Suppressor macrophage treated with lipopolysaccharide for 4 hours (primary cell): ENCODE results near the gene UMAD1.

Source experiments
- DNase-seq: peaks from one replicate; pipeline ENCODE4 v3.0.0-alpha.2; 2020

The UMAD1 gene

GRCh38 chr7:7640221-7641128 lies at the start of gene UMAD1:
Gene UMAD1 (plus strand): TSS chr7:7640752. CDS start chr7:7673372, 32,620 bp downstream.
- DNase-seq, result peak; percentile 99

- DNase-seq, result peak; percentile 47
Observed at GRCh38 chr7:7595451-7595850, 45.1 kb upstream of the UMAD1 start.

- peak; percentile 70 for DNase-seq
Observed at GRCh38 chr7:7596176-7596575, 44.4 kb upstream of the UMAD1 start.

- DNase-seq, result no peak
Observed at GRCh38 chr7:7607010-7607409, 33.5 kb upstream of the UMAD1 start.

GRCh38 chr7:7609330-7609729 lies 31.2 kb upstream of the UMAD1 start:
- DNase-seq, result no peak

- no peak for DNase-seq
Observed at GRCh38 chr7:7612519-7612918, 28.0 kb upstream of the UMAD1 start.

- DNase-seq, result no peak
Observed at GRCh38 chr7:7613210-7613609, 27.3 kb upstream of the UMAD1 start.

- DNase-seq, result no peak
Observed at GRCh38 chr7:7614018-7614741, 26.4 kb upstream of the UMAD1 start.

GRCh38 chr7:7617550-7617949 lies 23.0 kb upstream of the UMAD1 start:
- no peak for DNase-seq

GRCh38 chr7:7618410-7618809 lies 22.1 kb upstream of the UMAD1 start:
- DNase-seq, result no peak

- no peak for DNase-seq
Observed at GRCh38 chr7:7620236-7620635, 20.3 kb upstream of the UMAD1 start.

GRCh38 chr7:7620644-7621210 lies 19.8 kb upstream of the UMAD1 start:
- no peak for DNase-seq

- no peak for DNase-seq
Observed at GRCh38 chr7:7628476-7628875, 12.1 kb upstream of the UMAD1 start.

- no peak for DNase-seq
Observed at GRCh38 chr7:7630626-7631329, 9.8 kb upstream of the UMAD1 start.

GRCh38 chr7:7639421-7639820 lies 1.1 kb upstream of the UMAD1 start:
- peak; percentile 12 for DNase-seq

GRCh38 chr7:7639847-7640220 lies 718 bp upstream of the UMAD1 start:
- DNase-seq, result peak; percentile 14

GRCh38 chr7:7641129-7641663 lies 644 bp downstream of the UMAD1 start:
- DNase-seq, result peak; percentile 3

- DNase-seq, result no peak
Observed at GRCh38 chr7:7642081-7642480, 1.5 kb downstream of the UMAD1 start.

- no peak for DNase-seq
Observed at GRCh38 chr7:7647495-7648036, 7.0 kb downstream of the UMAD1 start.

- DNase-seq, result no peak
Observed at GRCh38 chr7:7650682-7651206, 10.2 kb downstream of the UMAD1 start.

GRCh38 chr7:7651479-7651878 lies 10.9 kb downstream of the UMAD1 start:
- no peak for DNase-seq
